GM19238 (cell line): ENCODE results near the gene DOC2B.
"Not testable (repeated sequence)": the region's sequence is repeated elsewhere in the genome, so short reads cannot be mapped to it uniquely, and the experiment has no call there.

Experiments used
- DNase-seq: peaks from one replicate; pipeline ENCODE4 v3.0.0; 2011; ENCODE audit warnings: low spot score; ENCODE audit not compliant: insufficient read length

DOC2B gene

DNA sequence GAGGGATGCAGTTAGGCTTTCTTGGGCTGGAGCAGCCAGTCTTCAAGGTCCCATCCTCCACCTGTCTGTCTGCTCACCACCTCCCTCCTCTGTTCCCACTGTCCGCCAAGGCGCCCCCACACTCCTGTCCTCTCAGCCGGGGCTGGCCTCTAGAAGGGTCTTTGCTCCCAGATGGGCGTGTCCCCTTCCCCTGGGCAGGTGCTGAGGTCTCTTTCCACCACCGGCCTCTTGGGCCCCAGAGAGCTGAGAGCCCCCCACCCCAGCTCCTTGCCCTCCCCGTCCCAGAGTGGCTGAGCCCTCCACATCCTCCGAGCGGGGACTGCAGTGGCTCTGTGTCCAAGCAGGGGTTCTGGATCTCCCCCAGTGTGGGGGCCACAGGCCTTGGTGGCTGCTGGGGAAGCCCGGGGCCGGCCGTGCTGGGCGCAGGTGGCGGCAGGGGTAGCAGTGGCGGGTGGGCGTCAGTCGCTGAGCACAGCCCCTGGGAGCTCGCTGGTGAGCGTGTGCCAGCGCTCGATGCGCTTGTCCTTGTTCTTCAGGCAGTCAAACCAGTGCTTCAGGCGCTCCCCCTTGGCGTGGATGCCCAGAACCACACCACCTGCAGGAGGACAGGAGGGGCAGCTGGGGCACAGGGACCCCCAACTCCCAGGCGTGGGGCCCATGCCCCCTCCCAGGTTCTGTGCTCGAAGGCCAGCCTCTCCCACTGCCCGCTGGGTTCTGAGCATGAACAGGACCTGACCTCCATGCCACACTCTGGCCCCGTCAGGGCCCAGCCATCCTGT lies 34.3 kb downstream of the DOC2B start:
- DNase-seq: no peak

DNA sequence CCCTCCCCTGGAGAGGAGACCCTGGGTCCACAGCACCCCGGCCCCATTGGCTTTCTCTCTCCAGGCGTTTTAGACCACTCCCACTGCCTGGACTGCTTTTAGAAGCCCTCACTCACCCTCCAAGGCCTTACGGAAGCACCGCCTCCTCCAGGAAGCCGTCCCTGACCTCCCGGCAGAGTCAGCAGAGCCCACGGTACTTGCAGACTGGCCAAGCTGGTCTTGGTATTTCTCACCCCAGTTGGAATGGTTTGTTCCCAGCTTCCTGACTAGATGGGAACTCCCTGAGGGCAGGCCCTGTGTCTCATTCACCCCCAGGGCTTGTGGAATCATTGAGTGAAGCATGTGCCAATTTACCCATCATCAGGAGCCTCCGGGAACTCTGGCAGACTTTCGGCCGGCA lies 34.9 kb downstream of the DOC2B start:
- no peak for DNase-seq

DNA sequence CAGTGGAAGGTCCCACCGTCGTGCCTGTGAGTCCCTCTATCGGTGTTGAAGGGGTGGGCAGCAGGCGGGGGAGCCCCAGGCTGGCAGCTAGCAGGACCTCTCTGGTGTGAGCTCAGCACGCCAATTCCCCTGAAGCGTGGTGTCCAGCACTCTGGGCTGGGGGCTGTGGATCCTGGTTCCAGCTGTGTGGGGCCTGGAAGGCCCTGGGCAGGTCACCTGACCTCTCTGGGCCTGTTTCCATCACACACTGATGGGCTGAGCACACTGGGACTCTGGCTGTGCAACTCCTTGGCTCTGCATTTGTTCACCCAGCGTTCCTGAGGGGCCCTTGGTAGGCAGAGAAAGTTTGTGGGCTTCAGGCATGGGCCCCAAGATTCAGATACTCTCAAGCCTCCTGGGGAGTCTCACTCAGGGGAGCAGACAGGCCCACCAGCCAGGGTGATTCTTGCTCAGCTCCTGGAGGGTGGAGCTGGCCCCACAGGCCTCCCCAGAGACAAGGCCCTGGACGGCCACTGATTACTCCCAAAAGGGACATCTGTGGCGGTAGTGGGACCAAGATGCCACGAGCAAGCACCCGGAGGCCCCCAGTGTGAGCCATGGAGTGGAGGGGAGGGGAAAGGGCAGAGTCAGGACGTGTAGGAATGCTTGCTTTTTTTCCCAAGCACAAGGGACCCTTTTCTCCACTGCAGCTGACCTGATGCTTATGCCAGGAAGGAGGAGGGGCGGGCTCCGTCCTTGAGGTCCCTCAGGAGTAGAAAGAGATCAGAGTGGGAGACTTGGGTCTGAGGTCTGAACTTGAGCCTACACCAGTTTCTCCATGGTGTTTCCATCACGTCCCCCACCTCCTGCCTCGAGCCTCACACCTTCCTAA lies 35.5 kb downstream of the DOC2B start:
- no peak for DNase-seq

DNA sequence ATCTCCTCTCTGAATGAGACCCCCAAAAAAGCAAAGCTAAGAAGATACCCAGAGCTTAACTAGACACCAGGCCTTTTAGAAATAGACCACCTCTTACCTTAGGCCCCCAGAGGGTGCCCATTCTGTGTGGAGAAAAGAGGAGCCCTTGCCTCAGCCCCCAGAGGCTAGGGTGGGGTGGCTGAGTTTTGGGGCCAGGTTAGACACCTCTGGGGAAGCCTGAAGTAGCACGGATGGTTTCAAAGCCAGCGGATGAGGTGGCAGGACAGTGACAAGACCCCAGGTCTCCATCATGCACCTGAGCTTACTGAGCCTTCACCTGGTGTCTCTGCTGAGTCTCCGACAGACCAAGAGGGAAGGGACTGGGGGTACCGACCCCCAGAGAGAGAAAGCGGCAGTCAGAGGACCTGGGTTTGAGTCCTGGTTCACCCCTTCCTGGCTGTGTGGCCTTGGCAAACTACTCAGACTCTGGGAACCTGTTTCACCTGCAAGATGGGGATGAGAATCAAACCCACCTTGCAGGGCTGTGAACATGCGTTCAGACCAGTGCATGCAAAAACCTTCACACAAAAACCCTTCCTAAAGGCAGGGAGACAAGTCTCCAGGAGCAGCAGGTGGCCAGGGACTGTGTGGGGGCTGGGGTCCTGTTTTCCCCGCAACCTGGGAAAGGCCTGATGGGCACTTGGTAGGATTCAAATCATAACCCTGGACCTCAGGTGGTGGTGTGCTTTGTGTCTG lies 36.3 kb downstream of the DOC2B start:
- no peak for DNase-seq

DNA sequence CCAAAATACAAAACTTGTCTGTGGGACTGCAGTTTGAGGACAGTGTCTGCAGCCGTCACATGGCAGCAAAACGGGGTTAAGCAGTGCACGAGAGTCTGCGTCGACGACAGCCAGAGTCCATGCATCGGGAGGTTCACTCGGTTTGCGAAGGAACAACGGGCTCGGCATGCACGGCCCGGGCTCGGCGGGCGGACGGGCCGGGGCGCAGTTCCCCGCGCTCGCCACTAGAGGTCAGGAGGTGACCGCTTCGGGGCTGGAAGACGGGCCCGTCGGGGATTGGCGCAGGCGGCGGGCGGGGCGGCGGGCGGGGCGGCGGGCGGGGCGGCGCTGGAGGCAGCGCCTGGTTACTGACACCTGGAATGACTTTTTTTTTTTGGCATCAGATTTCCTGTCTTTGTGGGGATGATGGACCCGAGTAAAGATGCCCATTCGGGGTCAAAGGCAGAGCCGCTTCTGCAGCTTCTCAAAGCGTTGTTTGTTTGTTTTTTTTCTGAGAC lies 37.6 kb downstream of the DOC2B start:
- DNase-seq: peak; percentile 90

DNA sequence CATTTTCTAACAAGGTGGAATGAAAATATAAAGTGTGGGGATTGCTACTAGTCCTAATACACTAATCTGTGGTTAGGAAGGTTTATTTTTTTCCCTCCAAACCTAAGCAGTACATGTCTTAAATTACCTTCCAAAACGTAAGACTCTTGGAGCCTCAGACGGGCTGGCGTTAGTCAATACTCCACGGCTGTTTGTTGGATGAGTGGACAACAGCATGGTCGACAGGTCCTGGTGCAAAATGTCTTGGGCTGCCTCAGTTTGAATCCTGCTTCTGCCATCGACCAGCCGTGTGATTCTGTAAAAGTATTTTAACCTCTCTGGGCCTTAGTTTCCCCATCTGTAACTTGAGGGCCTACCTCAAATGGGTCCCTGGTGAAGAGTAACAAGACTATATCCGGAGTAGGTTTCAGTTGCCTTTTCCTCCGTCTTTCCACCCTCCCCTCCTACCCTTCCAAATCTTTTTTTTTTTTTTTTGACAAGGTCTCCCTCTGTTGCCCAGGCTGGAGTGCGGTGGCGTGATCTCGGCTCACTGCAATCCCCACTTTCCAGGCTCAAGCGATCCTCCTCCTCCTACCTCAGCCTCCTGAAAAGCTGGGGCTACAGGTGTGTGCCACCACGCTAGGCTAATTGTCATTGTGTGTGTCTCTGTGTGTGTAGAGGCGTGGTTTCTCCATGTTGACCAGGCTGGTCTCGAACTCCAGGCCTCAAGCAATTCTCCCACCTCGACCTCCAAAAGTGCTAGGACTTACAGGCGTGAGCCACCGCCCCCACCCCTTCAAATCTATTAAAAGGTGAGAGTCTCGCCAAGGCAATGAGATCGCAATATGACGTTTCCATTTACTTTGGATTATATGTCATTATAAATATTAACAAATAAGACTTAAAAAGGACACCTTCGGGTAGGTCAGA lies 38.3 kb downstream of the DOC2B start:
- no peak for DNase-seq

DNA sequence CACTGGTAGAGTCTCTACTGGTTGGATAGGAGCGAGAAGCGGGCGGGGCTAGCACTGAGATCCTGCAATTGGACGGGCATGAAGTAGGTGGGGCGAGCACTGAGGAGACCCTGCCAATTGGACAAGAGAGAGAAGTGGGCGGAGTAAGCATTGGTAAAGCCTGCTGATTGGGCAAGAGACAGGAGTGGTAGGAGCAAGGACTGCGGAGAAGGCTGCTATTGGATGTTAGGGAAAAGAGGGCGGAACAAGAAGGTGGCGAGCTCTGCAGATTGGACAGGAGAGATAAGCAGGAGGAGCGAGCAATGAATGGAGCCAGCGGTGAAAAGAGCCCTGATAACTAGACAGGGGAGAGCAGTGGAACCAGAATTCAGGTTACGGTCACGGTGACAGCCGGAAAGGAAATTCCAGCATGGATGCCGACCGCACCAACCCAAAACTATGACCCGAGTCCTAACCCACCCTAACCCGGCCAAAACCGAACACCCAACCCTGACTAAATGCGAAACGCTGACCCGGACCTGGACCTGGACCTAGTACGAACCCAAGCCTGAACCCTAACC lies 39.3 kb downstream of the DOC2B start:
- DNase-seq: no peak

DNA sequence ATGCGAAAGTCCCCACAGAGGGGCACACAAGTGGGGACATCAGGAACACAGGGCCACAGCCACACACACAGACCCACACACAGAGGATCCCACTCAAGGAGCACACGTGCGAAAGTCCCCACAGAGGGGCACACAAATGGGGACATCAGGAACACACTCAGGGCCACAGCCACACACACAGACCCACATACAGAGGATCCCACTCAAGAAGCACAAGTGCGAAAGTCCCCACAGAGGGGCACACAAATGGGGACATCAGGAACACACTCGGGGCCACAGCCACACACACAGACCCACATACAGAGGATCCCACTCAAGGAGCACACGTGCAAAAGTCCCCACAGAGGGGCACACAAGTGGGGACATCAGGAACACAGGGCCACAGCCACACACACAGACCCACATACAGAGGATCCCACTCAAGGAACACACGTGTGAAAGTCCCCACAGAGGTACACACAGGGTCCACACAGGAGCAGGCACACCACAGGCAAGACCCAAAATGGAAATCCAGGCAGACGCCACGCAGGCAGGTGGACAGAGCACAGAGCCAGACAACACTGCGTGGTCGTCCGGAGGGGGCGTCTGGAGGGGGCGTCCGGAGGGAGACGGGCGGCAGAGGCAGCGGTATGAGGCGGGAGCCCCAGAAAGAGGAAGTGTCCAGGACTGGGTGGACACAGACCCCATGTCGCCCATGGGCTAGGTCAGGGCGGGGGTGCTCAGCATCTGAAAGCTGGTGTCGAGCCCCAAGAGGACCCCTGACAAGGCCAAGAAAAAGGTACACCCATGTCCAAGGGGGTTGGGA lies 41.8 kb downstream of the DOC2B start:
- DNase-seq: not testable (repeated sequence)

DNA sequence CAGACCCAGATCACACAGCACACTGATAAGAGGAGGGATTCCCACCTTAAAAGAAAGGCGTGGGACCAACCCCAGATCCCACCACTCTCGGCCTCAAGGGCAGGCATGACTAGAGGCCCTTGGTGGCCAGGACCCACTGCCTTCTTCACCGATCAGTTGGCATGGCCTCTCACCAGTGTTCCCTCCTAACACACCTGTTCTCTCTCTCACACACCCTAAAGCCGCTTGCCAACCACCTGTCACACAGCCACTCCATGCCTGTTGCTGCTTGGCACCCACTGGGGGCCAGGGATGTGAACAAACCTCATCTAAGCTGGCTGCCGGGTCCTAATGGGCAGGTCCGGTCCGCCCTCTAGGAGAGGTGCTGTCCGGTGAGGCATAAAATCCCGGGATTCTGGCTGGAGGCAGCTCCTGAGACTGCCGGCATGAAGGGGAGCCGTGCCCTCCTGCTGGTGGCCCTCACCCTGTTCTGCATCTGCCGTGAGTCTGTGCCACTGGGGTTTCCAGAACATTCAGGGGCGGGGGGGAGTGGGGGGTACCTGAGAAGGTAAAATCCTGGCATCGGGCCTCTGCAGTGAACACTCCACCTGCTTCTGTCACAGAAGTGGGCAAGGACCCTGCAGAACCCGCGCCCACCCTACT lies 44.2 kb downstream of the DOC2B start, which contains the start of gene SCGB1C2:
Gene SCGB1C2, plus strand, starts transcription at position 404 of the 642 bp plus-strand sequence. Its CDS starts 22 bp downstream, at position 426.
- DNase-seq: not testable (repeated sequence)

DNA sequence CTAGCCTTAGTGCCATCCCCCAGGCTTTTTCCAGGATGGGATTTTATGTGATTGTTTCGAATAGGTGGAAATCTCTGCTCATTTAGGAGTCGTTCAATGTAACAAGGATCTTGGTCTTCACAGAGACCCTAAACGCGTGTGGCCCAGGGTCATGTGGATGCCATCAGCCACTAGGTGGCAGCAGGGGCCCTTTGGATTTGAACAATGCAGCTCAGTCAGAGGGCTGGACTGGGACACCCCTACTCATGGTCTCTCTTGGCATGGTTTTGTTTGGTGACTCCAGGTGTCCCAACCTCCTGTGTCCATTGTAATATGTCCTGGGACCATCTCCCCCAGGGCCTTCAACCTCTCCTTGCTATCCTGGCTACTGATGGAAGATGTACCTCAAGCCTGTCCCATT lies 44.9 kb downstream of the DOC2B start:
- DNase-seq: not testable (repeated sequence)

DNA sequence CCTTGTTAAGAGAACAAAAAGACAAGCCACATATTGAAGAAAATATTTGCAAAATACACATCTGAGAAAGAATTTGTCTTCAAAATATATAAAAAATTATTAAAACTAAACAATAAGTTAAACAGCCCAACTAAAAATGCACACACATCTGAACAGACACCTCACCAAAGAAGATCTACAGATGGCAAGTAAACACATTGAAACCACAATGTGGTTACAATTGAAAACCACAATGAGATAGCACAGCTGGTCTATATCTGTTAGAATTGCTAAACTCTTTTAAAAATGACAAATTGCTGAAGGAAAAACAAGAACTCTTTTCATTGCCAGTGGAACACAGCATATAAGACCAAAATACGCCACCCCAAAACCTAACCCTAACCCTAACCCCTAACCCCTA lies 45.6 kb downstream of the DOC2B start:
- not testable (repeated sequence) for DNase-seq

DNA sequence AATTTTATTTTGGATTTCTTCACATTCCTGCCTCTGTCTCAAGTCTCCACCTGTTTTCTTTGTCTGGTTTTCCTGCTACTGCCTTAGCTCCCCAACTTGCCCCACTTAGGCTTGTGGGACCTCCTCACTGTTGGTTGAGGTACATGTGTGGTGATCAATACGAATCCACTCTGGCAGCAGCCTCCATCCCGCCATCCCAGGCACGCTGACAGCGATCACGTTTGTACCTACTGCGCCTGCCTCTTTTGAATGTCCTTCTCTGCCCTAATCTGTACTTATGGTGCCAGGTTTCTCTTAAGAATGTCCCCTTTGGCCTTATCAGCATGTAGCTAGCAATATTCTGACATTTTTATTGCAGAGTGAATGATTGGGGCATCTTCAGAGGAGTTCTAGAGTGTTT lies 46.4 kb downstream of the DOC2B start:
- not testable (repeated sequence) for DNase-seq

DNA sequence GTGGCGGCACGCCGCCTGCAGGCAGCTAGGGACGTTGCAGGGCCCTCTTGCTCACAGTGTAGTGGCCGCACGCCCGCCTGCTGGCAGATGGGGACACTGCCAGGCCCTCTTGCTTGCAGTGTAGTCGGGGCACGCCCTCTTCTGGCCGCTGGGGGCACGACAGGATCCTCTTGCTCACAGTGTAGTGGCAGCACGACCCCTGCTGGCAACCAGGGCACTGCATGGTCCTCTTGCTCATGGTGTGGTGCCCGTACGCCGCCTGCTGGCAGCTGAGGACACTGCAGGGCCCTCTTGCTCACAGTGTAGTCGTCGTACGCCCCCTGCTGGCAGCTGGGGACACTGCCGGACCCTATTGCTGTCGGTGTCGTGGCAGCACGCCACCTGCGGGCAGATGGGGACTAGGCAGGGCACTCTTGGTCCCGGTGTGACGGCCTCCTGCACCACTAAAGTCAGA lies 47.1 kb downstream of the DOC2B start:
- DNase-seq: not testable (repeated sequence)

DNA sequence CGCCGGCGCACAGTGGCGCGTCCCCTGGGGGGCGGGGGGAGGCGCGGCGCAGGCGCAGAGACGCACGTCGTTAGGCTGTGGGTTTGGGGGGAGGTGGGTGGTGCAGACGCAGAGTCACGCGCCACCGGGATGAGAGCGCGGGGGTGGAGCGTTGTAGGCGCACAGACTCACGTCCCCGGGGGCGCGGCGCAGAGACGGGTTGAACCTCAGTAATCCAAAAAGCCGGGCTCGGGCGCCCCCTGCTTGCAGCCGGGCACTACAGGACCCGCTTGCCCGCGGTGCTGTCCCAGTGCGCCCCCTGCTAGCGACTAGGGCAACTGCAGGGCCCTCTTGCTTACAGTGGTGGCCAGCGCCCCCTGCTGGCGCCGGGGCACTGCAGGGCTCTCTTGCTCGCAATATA lies 47.5 kb downstream of the DOC2B start:
- not testable (repeated sequence) for DNase-seq

DNA sequence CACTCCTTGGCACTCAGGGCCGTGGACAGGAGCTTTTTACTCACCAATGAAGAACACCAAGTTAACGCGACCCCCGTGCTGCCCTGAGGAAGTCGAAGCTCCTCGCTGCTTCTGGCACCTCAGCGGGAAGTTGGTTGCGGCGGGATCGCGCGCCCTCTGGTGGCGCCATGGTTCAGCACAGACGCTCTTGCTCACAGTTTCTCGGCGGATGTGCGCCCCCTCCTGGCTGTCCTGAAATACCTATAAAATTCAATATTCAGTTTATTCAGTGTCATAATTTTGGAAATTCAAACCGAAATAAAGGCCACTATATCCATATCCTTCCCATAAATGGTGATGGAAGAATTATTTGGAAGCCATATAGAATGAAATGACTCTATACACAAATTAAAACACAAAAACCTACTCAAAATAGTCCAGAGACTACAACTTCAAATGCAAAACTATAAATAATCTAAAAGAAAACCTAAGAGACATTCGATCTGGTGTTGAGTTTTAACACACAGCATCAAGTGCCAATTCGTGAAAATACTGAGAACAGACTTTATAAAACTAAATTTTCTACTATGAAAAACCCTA lies 63.0 kb downstream of the DOC2B start:
- not testable (repeated sequence) for DNase-seq

DNA sequence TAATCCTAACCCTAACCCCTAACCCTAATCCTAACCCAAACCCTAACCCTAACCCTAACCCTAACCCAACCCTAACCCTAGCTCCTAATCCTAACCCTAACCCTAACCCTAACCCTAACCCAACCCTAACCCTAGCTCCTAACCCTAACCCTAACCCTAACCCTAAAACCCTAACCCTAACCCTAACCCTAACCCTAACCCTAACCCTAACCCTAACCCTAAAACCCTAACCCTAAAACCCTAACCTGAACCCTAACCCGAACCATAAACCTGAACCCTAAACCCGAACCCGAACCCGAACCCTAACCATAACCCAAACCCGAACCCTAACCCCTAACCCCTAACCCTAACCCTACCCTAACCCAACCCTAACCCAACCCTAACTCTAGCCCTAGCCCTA lies 68.3 kb downstream of the DOC2B start:
- DNase-seq: not testable (repeated sequence)
